HG02885 (cell line): Measurements from ENCODE around the gene MYBPH.

Experiments
- ATAC-seq: cut with Tn5 transposase; IDR thresholded peaks from one replicate; pipeline ENCODE4 v1.9.1; 2021; ENCODE audit warnings: mild to moderate bottlenecking; ENCODE audit not compliant: unreplicated experiment, poor library complexity

MYBPH gene, protein sequence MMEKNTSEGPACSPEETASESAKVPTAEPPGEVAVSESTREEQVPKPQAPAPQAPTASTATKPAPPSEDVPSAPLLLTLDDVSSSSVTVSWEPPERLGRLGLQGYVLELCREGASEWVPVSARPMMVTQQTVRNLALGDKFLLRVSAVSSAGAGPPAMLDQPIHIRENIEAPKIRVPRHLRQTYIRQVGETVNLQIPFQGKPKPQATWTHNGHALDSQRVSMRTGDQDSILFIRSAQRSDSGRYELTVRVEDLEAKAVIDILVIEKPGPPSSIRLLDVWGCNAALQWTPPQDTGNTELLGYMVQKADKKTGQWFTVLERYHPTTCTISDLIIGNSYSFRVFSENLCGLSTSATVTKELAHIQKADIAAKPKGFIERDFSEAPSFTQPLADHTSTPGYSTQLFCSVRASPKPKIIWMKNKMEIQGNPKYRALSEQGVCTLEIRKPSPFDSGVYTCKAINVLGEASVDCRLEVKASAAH

DNA sequence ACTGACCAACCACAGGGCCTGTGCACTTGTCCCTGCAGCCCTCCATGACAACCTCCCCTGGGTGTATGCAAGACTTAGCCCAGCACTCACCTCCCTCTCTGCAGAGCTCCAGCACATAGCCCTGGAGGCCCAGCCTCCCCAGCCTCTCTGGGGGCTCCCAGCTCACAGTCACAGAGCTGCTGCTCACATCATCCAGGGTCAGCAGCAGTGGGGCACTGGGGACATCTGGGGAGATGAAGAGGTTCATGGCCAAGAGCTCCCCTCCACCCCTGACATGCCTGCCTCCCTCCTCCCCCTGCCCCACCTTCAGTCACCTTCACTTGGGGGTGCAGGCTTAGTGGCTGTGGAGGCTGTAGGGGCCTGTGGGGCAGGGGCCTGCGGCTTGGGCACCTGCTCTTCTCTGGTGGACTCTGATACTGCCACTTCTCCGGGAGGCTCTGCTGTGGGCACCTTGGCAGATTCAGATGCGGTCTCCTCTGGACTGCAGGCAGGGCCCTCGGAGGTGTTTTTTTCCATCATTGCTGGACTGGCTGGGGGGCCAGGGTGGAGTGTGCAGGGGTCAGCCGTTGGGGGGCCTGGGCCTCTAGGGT lies at the start of gene MYBPH:
MYBPH (minus strand) TSS at position 590 of the 590 bp plus-strand sequence; CDS start at position 519, 71 bp downstream.
- no peak for ATAC-seq

DNA sequence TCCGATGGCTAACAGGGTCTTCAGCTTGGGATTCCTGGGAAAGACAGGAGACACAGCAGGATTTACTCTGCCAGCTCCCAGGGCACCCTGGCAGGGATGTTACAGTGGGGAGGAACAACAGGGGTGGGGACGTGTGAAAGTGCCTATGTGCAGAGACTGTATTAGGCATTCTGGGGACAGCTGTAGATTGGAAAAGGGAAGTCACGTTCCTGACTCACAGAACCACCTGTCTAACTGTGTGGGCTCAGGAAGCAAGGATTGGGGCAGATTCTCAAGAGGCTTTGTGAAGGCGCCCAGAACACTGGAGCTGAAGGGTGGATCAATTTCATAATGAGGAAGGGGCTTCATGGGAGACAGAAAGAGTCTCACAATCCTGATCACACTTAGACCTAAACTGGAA lies 49.4 kb upstream of the MYBPH start:
- no peak for ATAC-seq

DNA sequence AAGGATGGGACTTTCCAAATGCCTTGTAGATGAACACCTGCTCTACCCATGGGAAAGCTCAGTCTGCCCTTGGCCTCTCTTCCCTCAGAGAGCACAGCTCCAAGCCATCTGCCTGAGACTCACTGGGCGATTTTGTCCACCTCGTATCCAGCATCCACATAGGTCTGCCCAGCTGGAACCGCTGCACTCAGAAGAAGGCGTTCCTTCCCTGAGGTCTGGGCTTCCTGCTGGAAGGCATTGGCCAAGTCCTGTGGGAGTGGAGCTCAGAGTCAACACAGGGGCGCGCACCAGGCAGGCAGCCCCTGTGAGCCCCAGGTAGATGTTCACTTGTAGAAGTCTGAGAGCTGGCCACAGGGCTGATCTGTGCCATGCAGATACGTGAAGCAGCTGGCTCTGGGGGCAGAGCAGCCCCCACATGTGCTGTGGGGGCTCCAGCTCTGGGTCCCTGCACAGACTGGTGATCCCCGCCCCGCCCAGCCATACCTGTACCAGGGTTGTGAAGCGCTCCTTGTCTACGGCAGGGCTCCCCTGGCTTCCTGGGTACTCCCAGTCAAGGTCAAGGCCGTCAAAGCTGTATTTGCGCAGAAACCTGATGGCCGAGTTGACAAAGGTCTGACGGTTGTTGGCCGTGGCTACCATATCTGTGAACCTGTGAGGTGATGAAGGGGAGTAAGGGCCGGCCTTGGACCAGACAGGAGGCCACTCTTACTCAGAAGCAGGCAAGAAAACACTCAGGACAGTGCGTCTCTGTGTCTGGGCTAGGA lies 47.6 kb upstream of the MYBPH start:
- ATAC-seq = no peak

DNA sequence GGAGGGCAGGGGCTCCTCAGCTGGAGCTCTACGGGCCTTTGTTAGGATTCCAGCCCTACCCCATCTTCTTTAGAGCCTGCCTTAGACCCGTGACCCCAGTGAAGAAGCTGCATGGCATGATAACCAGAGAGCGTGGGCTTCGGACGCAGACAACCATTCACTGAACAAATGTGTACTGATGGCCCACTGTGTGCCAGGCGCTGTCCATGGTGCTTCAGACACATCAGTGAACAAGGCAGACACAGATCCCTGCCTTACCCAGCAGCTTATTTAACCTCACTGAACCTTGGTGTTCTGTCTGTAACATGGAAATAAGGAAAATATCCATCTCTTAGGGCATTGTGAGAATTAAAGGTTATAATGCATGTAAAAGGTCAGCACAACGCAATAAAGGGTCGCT lies 44.3 kb upstream of the MYBPH start:
- no peak for ATAC-seq

DNA sequence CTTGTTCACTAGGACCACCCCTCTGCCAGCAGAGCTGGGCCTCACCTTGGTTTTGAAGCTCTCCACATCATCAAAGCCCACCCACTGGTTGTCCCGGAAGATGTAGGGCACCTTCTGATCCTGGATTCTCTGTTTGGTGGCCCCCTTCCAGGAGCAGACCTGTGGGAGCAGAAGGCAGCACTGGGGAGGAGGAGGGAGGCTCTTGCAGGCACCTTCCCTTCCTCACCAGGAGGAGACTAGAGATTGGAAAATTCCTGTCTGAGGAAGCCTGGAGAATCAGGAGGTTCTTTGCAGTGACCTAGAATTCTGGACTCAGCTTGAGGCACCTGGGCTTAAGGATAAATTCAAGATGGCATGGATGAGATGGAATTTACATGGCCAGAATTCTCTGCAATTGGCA lies 43.5 kb upstream of the MYBPH start:
- ATAC-seq = no peak

DNA sequence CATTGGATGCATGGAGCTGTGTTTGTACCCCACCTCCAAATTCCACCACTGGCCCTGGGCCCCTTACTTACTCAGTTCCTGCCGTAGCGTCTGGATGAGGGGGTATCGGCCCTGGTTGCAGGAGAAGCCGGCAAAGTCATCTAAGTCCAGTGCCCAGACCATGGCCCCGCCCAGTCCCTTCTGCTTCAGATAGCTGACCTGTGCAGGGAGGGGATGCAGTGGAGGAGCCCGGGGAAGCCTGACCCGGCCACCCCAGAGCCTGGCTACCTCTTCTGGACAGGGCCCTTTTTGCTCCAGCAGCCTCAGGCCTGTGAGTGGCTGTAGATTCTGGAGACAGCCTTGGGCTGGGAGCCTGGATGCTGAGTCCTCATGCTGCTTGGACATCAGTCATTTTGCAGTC lies 42.0 kb upstream of the MYBPH start:
- no peak for ATAC-seq

DNA sequence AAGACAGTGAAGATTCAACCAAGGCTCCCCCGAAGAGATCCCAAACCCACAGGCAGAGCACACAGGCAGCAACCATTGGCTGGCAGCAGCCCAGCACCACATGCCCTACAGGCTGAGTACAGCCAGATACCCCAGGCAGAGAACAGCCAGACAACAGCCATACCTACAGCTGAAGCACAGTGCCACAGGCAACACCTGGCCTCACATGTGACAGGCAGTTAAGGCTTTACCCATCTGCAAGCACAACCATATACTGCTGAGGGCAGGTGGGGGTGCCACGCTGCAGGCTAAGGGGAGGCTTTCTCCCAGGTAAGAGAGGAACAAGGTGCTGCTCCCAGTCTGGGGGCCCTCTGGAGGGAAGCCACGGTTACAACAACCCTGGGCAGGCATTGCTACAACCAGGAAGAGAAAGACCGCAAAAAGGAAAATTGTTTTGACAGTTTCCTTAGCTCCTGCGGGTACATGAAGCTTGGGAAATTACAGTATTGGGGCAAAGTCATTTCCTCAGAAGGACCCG lies 41.6 kb upstream of the MYBPH start:
- no peak for ATAC-seq

DNA sequence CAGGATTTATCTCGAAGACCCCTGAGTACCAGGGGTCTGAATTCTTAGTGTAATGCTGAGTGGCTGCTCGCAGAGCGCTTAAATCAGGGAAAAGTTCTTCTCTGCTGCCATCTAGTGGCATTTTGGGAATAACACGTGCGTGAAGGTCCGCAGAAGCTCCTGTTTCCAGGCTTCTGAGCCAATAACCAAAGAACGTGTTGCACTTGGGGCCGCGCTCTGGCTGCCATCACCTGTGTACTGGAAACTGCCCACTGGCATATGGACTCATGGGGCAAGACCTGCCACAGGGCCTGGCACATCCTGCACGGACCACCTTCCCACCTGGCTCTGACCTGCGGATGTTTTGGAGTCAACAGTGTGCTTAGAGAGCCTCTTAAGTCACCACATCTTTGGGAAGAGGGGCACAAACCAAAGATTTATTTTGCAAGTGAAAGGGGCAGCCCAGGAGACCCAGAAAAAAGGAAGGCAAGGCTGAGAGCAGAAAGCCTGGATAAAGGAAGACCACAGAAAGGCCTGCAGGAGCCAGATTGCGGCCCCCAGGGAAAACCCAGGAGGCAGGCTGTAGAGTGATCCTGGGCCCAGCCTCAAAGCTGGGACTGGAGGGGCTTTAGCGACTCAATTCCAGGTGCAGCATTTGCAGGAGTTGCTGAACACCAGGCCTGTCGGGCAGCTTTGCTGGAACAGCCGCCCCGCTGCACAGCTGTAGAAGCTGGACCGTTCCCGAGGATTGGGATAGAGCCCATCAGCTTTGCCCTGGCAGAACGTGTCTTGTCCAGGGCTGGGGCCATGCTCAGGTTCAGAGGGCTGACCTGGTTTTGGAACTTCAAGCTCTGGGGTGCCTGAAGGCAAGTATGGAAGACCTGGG lies 40.9 kb upstream of the MYBPH start:
- ATAC-seq = no peak

DNA sequence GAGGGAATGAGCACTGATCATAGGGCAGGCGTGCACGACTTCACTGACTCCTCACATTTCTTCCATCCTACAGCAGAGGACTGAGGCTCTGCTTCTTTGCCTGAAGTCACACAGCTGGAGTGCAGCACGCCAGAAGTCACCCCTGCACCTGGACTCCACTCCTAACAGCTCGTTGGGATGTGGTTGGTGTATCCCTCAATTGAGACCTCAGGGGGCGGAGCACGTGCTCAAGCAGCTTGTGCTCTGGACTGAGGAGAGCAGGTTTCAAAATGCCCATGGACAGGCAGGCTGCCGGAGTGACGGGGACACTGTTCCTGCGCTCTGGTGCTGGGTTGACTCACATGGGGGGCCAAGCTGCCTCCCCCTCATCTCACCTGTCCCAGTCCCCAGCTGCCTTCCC lies 39.9 kb upstream of the MYBPH start:
- ATAC-seq = no peak

DNA sequence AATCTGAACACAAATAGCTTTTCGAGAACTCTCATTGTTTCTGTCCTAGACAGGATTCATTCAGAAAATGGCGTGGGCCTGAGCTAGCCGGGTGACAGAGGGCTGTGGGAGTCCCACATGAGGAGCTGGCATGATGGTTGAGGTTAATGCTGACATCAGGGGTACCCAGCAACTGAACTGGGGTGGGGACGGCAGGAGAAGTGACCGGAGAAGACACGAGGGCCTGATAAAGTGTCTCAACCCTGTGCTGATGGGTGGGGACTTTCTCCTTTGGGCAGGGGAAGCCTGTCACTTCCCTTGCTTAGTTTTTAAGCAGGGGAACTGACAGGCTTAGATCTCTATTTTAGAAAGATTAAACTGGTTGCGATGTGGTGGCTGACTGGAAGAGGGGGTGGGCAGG lies 39.2 kb upstream of the MYBPH start:
- ATAC-seq = no peak

DNA sequence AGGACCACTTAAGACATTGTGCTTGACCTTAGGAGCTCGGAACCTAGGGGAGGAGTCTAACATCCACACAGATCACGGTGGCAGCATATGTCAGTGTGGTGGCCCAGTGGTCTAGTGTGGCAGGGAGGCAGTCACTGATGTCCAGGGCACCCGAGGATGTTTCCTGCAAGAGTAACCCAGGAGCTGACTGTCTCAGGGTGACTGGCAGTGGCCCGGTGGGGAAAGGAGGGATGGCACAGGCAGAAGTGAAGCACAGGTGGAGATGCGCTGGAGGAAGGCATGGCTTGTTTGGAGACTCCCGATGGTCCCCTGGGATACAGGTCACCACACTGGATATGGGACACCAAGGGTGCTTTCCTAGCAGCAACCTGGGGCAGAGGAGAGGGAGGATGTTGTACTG lies 37.5 kb upstream of the MYBPH start:
- no peak for ATAC-seq

DNA sequence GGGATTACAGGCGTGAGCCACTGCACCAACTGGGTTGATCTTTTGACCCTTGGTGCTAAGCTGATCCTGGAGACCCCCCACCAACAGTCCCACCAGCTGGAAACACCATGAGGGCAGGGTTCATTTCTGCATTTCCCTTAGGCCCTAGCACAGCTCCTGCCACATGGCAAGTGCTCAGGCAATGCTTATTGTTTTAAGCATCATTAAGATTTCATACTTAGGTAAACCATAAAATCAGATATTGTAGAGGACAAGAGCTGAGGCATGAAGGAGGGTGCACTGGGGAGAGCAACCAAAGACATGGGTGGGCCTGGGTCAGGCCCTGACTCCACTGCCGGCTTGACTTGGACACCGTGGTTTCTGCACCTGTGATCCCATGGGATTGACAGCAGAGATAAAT lies 36.2 kb upstream of the MYBPH start:
- ATAC-seq = no peak

DNA sequence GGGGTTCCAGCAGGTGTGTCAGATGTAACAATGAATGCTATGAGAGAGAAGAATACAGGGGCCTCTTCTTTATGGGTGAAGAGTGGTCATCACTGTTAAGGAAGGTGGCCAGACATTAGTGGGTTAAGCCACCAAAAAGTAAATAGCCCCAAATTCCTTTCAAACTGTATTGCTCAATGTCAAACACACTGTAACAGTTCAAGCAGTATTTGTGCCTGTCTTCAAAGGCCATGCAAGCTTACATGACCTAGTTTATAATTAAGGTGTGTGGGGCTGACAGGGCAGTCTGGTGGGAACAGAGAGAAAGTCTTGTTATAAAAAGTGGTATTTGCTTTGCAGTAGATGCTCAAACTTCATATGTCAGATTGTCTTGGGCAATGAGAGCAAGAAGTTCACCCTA lies 35.4 kb upstream of the MYBPH start:
- ATAC-seq = no peak

DNA sequence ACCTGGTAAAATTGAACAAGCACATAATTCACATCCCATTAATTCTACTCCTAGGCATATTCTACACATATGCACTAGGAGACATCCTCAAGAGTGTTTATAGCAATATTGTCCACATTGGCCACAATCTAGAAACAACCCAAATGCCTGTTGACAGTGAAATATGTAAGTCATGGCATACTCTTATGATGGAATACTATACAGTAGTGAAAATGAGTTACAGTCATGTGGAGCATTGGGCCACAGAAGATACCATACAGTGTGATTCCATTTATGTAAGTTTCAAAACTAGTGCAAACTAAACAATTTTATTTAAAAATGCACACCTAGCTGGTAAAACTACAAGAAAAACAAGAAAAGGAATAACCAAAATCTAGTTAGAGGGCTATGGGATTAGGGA lies 34.7 kb upstream of the MYBPH start:
- no peak for ATAC-seq

DNA sequence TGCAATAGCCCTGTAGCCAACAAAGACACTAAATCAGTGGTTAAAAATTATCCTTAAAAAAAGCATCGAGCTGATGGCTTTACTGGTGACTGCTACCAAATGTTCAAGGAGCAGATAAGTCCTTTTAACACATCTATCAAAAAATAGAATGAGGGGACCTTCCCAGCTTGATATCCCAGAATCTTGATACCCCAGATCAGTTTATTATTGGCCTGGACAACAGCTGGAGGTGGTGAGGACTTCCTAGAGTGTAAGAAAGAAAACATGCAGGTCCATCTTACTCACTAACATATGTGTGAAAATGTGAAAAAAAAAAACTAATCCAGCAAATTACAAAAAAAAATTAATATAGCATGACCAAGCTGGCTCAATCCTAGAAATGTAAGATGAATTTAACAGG lies 32.6 kb upstream of the MYBPH start:
- ATAC-seq = no peak

DNA sequence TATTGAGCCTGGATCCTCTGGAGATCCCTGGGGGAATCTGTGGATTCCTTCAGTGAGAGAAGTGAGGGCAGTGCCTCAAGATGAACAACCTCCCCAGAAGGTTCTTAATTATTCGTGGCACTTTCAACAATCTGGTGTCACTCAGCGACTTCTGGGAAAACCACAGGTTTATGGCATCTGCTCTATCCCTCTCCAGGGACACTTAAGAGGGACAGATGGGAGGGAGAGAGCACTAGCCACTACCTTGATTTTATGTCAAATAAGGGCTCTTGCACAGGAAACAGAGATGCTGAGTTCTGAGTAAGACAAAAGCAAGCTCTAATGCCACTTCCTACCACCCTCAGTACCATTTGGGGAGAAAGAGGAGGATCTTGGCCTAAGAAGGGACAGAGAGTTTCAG lies 32.1 kb upstream of the MYBPH start:
- no peak for ATAC-seq

DNA sequence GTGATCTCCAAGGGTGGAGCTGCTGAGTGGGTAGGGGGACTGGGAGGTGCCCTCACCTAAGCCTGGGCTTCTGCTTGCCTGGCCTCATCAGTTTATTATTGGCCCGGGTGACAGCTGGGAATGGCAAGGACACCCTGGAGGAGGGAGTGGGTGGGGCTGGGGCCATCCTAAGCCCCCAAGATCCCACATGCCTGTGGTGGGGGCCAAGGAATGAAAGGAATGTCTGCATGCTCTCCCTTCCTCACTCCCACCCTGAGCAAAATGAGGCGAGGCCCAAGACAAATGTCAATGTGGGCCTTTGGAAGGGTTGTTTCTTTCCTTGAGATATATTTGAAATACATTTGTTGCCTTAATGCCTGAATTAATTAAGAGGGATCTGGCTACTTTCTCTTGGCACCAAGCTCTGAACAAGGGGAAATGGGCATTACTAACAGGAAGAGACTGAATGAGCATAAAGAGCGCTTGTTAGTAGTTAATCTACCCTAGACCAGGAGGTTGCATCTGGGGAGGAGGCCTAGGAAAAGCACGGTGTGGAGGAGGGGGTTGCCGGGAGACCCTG lies 30.6 kb upstream of the MYBPH start:
- no peak for ATAC-seq

DNA sequence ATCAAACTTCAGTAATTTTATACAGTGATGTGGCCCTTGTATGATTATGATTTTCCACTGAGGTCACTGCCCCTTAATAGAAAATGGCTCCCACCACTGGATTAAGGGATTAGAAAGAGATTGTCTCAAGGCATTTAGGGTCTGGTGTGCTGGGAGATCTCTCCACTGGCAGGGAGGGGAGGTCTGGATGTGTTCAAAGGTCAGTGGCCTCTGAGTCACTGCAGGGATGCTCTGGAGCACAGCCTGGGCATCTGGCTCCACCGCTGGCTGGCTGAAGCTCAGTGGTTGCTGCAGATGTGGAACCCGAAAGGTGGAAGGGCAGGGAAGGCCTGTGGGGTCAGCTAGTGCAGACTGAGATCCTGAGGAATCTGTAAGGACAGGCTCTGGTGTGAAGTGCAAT lies 29.1 kb upstream of the MYBPH start:
- no peak for ATAC-seq

DNA sequence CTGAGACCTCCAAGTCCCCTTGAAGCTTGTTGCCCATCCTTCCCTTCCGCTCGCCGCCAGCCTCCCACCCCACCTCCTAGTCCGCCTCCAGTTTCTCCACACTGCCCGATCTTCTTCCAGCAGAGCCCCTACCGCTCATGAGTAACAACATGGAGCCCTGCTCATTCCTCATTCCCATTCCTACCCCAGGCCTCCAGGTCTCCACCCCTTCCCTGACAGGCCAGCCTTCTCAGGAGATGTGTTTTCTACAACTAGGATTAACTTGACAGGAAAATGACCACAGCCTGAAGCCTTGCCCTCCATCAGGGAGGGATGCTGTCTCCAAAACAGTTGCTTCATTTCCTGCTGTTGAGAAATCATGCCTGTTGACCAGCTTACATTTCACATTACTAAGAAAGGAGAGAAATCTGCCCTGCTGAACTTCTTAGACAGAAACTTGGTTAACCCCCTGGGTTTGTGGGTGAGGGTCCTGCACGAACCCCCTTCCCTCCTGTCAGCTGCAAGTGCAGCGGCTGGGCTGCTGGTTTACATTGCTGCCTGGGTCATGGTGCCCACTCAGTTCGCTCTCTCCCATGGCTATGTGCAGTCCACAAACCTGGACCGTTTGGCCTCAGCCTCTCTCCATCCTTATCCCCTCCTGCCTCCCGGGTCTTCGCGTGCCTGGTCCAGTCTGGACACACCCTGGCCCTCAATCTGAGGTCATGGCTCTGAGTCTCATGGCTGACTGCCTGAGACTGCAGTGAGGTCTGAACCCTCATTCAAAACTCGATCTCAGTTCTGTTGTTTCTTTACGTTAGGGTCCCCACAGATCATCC lies 27.0 kb upstream of the MYBPH start:
- ATAC-seq = no peak
